ENCODE measurements around the gene BDH2. TPM values are rescaled to one million over a fixed set of nuclear protein-coding genes. Genes with fewer than 3 reads are reported as not detected.

Gene BDH2
- total RNA-seq, 1 experiment from 2014 or later: 17.6 TPM

GRCh38 chr4:103050736-103051436 is 48.7 kb downstream of the BDH2 start:
- intact Hi-C loops (cut with micrococcal nuclease): no loop called here
- Mint-ChIP-seq H3K9me3 (ENCODE audit: unreplicated experiment) (no peaks in the 10 kb centered on the region), H3K27me3 (ENCODE audit: insufficient read depth, unreplicated experiment) (no peaks in the 10 kb centered on the region), H3K4me3 (ENCODE audit: unreplicated experiment) (no peak overlapping the region), H3K36me3 (ENCODE audit: insufficient read depth, unreplicated experiment) (peaks cover 26% of the 10 kb centered on the region), H3K27ac (ENCODE audit: low read depth, unreplicated experiment) (no peak overlapping the region), H3K4me1 (ENCODE audit: insufficient read depth, unreplicated experiment) (no peaks in the 10 kb centered on the region)
- POLR2A ChIA-PET: interaction anchor here (0.6 kb wide), 1 partner anchor 385 kb away, joined by 3 read pairs; no protein-coding TSS in a partner anchor
- CTCF ChIA-PET: interaction anchor here (0.7 kb wide), 1 partner anchor 37 kb away, joined by 4 read pairs; no protein-coding TSS in a partner anchor
- no peak for TF ChIP-seq CTCF (IDR thresholded peaks at IDR 0.05; ENCODE audit: unreplicated experiment)
- BruUV-seq (replicated peaks): no TSS peak
- no peak for DNase-seq (ENCODE audit: unreplicated experiment)

- Mint-ChIP-seq H3K4me1 (ENCODE audit: insufficient read depth, unreplicated experiment) (no peaks in the 10 kb centered on the region), H3K4me3 (ENCODE audit: unreplicated experiment) (no peak overlapping the region), H3K36me3 (ENCODE audit: insufficient read depth, unreplicated experiment) (peaks cover 25% of the 10 kb centered on the region), H3K9me3 (ENCODE audit: unreplicated experiment) (no peaks in the 10 kb centered on the region), H3K27me3 (ENCODE audit: insufficient read depth, unreplicated experiment) (no peaks in the 10 kb centered on the region), H3K27ac (ENCODE audit: low read depth, unreplicated experiment) (no peak overlapping the region)
- POLR2A ChIA-PET: interaction anchor here (0.6 to 1.3 kb wide), 2 partner anchors 10 to 17 kb away, joined by 3 to 5 read pairs; no protein-coding TSS in a partner anchor
- TF ChIP-seq CTCF (IDR thresholded peaks at IDR 0.05; ENCODE audit: unreplicated experiment): peak; percentile 37
- intact Hi-C loops (cut with micrococcal nuclease): loop anchor here (1.0 kb wide), 1 partner anchor 45 kb away; no protein-coding TSS in a partner anchor
- DNase-seq (ENCODE audit: unreplicated experiment): peak; percentile 58
- CTCF ChIA-PET: interaction anchor here (0.5 to 1.8 kb wide), 14 partner anchors 12 to 555 kb away, joined by 3 to 13 read pairs (median 3); no protein-coding TSS in a partner anchor
- BruUV-seq (replicated peaks): no TSS peak
Observed at GRCh38 chr4:103046416-103047290, 53.0 kb downstream of the BDH2 start.

- CTCF ChIA-PET: interaction anchor here (0.6 to 2.4 kb wide), 5 partner anchors 12 to 771 kb away, joined by 3 to 8 read pairs (median 4); partner anchors contain the start of gene BDH2
- H3K9me3 Mint-ChIP-seq (ENCODE audit: unreplicated experiment): no peaks in the 10 kb centered on the region
Observed at GRCh38 chr4:103044183-103044582, 55.5 kb downstream of the BDH2 start.

More at GRCh38 chr4:103044183-103044582, 55.5 kb downstream of the BDH2 start:
- Mint-ChIP-seq H3K27me3 (ENCODE audit: insufficient read depth, unreplicated experiment) (no peaks in the 10 kb centered on the region), H3K27ac (ENCODE audit: low read depth, unreplicated experiment) (no peak overlapping the region), H3K36me3 (ENCODE audit: insufficient read depth, unreplicated experiment) (peaks cover 25% of the 10 kb centered on the region), H3K4me3 (ENCODE audit: unreplicated experiment) (no peak overlapping the region), H3K4me1 (ENCODE audit: insufficient read depth, unreplicated experiment) (no peaks in the 10 kb centered on the region)
- no peak for TF ChIP-seq CTCF (IDR thresholded peaks at IDR 0.05; ENCODE audit: unreplicated experiment)
- no peak for DNase-seq (ENCODE audit: unreplicated experiment)
- BruUV-seq (replicated peaks): no TSS peak
- POLR2A ChIA-PET: interaction anchor here (0.5 kb wide), 1 partner anchor 605 kb away, joined by 3 read pairs; no protein-coding TSS in a partner anchor
- intact Hi-C loops (cut with micrococcal nuclease): no loop called here
